GM12878 (cell line): ENCODE data around the gene SCN4A. TPM values are rescaled to one million over a fixed set of nuclear protein-coding genes. Genes with fewer than 3 reads are reported as not detected.

Experiments
- ATAC-seq: fragments of 200-7000 bp; cut with Tn5 transposase; 3 replicates; pipeline ENCODE4 v1.9.1; 2020; ENCODE audit warnings: mild to moderate bottlenecking, moderate library complexity
- BruUV-seq: library from RNA; stranded (reverse); fragments of 400-500 nt; replicated peaks from 2 replicates; lab custom pipeline; 2021; lab: Mats Ljungman, UMichigan
- CTCF ChIA-PET: fragments of 300-600 bp; sonication (Branson Sonifier 250); formaldehyde crosslinking; extraction: SDS; loops from one replicate; lab custom pipeline; 2021; ENCODE audit warnings: inconsistent platforms; lab: Yijun Ruan, JAX
- POLR2A ChIA-PET: fragments of 350-600 bp; formaldehyde crosslinking; extraction: SDS; loops from one replicate; lab custom pipeline; 2021; ENCODE audit warnings: inconsistent platforms; lab: Charles Lee
- RAD21 ChIA-PET: fragments of 300-600 bp; sonication (Branson Sonifier 250); formaldehyde crosslinking; loops from one replicate; lab custom pipeline; 2023; ENCODE audit warnings: antibody characterized with exemption; ENCODE audit not compliant: unreplicated experiment; lab: Charles Lee
- SMC1A ChIA-PET: fragments of 300-600 bp; sonication (Branson Sonifier 250); formaldehyde crosslinking; loops from one replicate; lab custom pipeline; 2023; ENCODE audit not compliant: unreplicated experiment, uncharacterized antibody; lab: Charles Lee
- DNase-seq: peaks from one replicate; pipeline ENCODE4 v3.0.0-alpha.2; 2011; ENCODE audit warnings: low read depth, low spot score
- FAIRE-seq: peaks from 3 replicates; lab custom pipeline; 2011; peaks lifted over from hg19 to GRCh38; lab: Jason Lieb, UNC
- H2AFZ ChIP-seq: 2 replicates; pipeline ENCODE4 v1.6.0; 2011; ENCODE audit warnings: low read depth, low read length, control low read depth; ENCODE audit not compliant: control insufficient read depth
- H3K27ac ChIP-seq: 2 replicates; pipeline ENCODE4 v1.5.1; 2011; ENCODE audit warnings: control low read depth; ENCODE audit not compliant: control insufficient read depth, insufficient read depth
- H3K27me3 ChIP-seq, 2 experiments: replicated peaks in 1 of 2; 2 replicates each; pipeline versions ENCODE4 v1.6.0 to v1.6.1; 2011; ENCODE audit warnings: low read length in 1 of 2; ENCODE audit not compliant: control insufficient read depth in 2 of 2, insufficient read depth in 2 of 2
- H3K36me3 ChIP-seq, 2 experiments: 2 replicates each; pipeline ENCODE4 v1.5.1; 2011; ENCODE audit warnings: low read length in 1 of 2; ENCODE audit not compliant: control insufficient read depth in 2 of 2, insufficient read depth in 2 of 2
- H3K4me1 ChIP-seq: 2 replicates; pipeline ENCODE4 v1.6.1; 2011; ENCODE audit warnings: mild to moderate bottlenecking, low read length, moderate library complexity, mixed read lengths; ENCODE audit not compliant: control insufficient read depth, insufficient read depth
- H3K4me2 ChIP-seq: 2 replicates; pipeline ENCODE4 v1.6.0; 2011; ENCODE audit warnings: control low read depth; ENCODE audit not compliant: control insufficient read depth, insufficient read depth
- H3K4me3 ChIP-seq: fragments of 200-600 bp; sonication (generic); 2 replicates; pipeline ENCODE4 v1.5.1; 2016
- H3K79me2 ChIP-seq: 2 replicates; pipeline ENCODE4 v1.6.0; 2011; ENCODE audit warnings: low read length; ENCODE audit not compliant: control insufficient read depth, insufficient read depth
- H3K9ac ChIP-seq: 2 replicates; pipeline ENCODE4 v1.8.0; 2011; ENCODE audit warnings: low read length, control low read depth, mixed read lengths; ENCODE audit not compliant: control insufficient read depth, insufficient read depth
- H3K9me3 ChIP-seq: replicated peaks from 3 replicates; pipeline ENCODE4 v1.5.1; 2011; ENCODE audit warnings: mild to moderate bottlenecking, low read length; ENCODE audit not compliant: control insufficient read depth, insufficient read depth
- H4K20me1 ChIP-seq: 2 replicates; pipeline ENCODE4 v1.6.0; 2011; ENCODE audit not compliant: control insufficient read depth, insufficient read depth
- BHLHE40 ChIP-seq, 2 experiments: fragments of 450-650 bp in 1 of 2; IDR thresholded peaks; 2 replicates each; pipeline ENCODE4 v1.6.1; 2011 to 2017; ENCODE audit warnings: low read depth in 2 of 2, borderline replicate concordance in 1 of 2, improper control_type of control experiment in 1 of 2, low read length in 1 of 2, mild to moderate bottlenecking in 1 of 2
- CEBPB ChIP-seq, 2 experiments: fragments of 150-350 bp in 1 of 2; IDR thresholded peaks; 2 replicates each; pipeline ENCODE4 v1.6.1; 2012 to 2014; ENCODE audit warnings: low read depth in 2 of 2, low read length in 2 of 2, borderline replicate concordance in 1 of 2, inconsistent platforms in 1 of 2
- MTA3 ChIP-seq: IDR thresholded peaks from 2 replicates; pipeline ENCODE4 v1.6.1; 2012; ENCODE audit warnings: low read length, inconsistent platforms, borderline replicate concordance
- MYC ChIP-seq: IDR thresholded peaks from 2 replicates; pipeline ENCODE4 v1.6.1; 2011; ENCODE audit warnings: mild to moderate bottlenecking, low read length, moderate library complexity, inconsistent platforms; ENCODE audit not compliant: insufficient read depth, insufficient replicate concordance, insufficient read length, severe bottlenecking
- NR2C2 ChIP-seq: IDR thresholded peaks from 2 replicates; pipeline ENCODE4 v1.6.1; 2011; ENCODE audit warnings: borderline replicate concordance, low read depth; ENCODE audit not compliant: control insufficient read depth, insufficient read length
- PKNOX1 ChIP-seq: fragments of 450-650 bp; IDR thresholded peaks from 2 replicates; pipeline ENCODE4 v1.6.1; 2016; ENCODE audit warnings: mild to moderate bottlenecking
- REST ChIP-seq: IDR thresholded peaks from 2 replicates; pipeline ENCODE4 v1.6.1; 2012; ENCODE audit warnings: mild to moderate bottlenecking, low read depth, low read length
- SPI1 ChIP-seq: IDR thresholded peaks from 2 replicates; pipeline ENCODE4 v1.6.1; 2011; ENCODE audit warnings: low read depth, mild to moderate bottlenecking, low read length, moderate library complexity, borderline replicate concordance; ENCODE audit not compliant: insufficient read depth
- SREBF1 ChIP-seq: IDR thresholded peaks from 2 replicates; pipeline ENCODE4 v1.6.1; 2012; ENCODE audit warnings: mild to moderate bottlenecking, low read length
- TBL1XR1 ChIP-seq: IDR thresholded peaks from 2 replicates; pipeline ENCODE4 v1.6.1; 2012; ENCODE audit warnings: low read depth, low read length, improper control_type of control experiment
- USF2 ChIP-seq: IDR thresholded peaks from 2 replicates; pipeline ENCODE4 v1.6.1; 2011; ENCODE audit warnings: low read depth, low read length, improper control_type of control experiment, borderline replicate concordance
- ZSCAN29 ChIP-seq: fragments of 450-650 bp; IDR thresholded peaks from 2 replicates; pipeline ENCODE4 v1.6.1; 2017; ENCODE audit warnings: mild to moderate bottlenecking, moderate library complexity
- WGBS: methylation state at CpG from one replicate; pipeline ENCODE4 v1.1.6; 2016; ENCODE audit warnings: low lambda C conversion rate; ENCODE audit not compliant: insufficient replicate concordance, insufficient coverage; ENCODE audit errors: missing lambda C conversion rate; 5-methylcytosine and 5-hydroxymethylcytosine counted together
- in situ Hi-C: fragments of 300-500 bp; cut with MboI; formaldehyde crosslinking; loops from 9 replicates; pipeline ENCODE4 v1.14.3; 2018; ENCODE audit warnings: mixed read lengths
- intact Hi-C: fragments of 100-400 bp; cut with micrococcal nuclease; formaldehyde crosslinking; loops from one replicate; pipeline ENCODE4 v1.14.2; 2022; ENCODE audit not compliant: unreplicated experiment
- polyA plus RNA-seq, 11 experiments: library from polyadenylated mRNA; depleted of rRNA in 4 of 11; unstranded in 6 of 11; stranded (reverse) in 5 of 11; fragments of >200 nt; fragmentation: Nextera tagmentation in 4 of 11; fragmentation: Illumina TruSeq in 1 of 11; extraction: Ambion mirVana in 4 of 11; extraction: Trizol in 1 of 11; gene quantifications; 1 replicate in 1 of 11; 2 replicates in 10 of 11; pipeline versions ENCODE4 v1.2.1 to v1.2.3, GENCODE V29; 2011 to 2016; ENCODE audit warnings: inconsistent platforms in 2 of 11, missing spikeins in 2 of 11, low read depth in 1 of 11
- total RNA-seq, 4 experiments: library from RNA; depleted of rRNA in 3 of 4; stranded (reverse); fragments of >200 nt in 3 of 4; fragmentation: Illumina TruSeq in 1 of 4; extraction: Trizol in 1 of 4; gene quantifications; 2 replicates each; pipeline versions ENCODE4 v1.2.1 to v1.2.3, GENCODE V29; 2013 to 2021

Gene SCN4A
- total and polyA plus RNA-seq, 10 of the 15 experiments (the other 5 are each of a cell fraction or from before 2014, with no cell fraction given), result under 0.01 to 0.15 (median 0.07) TPM; not detected in 4

GRCh38 chr17:64008830-64009229 lies 36.1 kb upstream of the SCN4A start:
- DNase-seq (no peak), ATAC-seq (no peak), FAIRE-seq (no peak)
- TF ChIP-seq BHLHE40 (IDR thresholded peaks at IDR 0.05; ENCODE audit: borderline replicate concordance in 1 of 2, low read depth in 2 of 2, low read length in 1 of 2), result no peak
- TF ChIP-seq REST, result no peak
- no peak for TF ChIP-seq CEBPB (IDR thresholded peaks at IDR 0.05; ENCODE audit: borderline replicate concordance in 1 of 2, low read depth in 2 of 2, low read length in 2 of 2)
- no peak for TF ChIP-seq NR2C2
- TF ChIP-seq ZSCAN29, result no peak
- TF ChIP-seq PKNOX1, result no peak
- no peak for TF ChIP-seq SPI1
- TF ChIP-seq TBL1XR1, result no peak
- no peak for TF ChIP-seq USF2
- no peak for TF ChIP-seq MTA3
- no peak for TF ChIP-seq MYC
- no peak for TF ChIP-seq SREBF1
- H3K27ac ChIP-seq, result no peak overlapping the region
- peaks cover 8 to 11% of the 10 kb centered on the region in 2 experiments; a peak in 3 of 4 replicates for H3K36me3 ChIP-seq
- no peak overlapping the region for H3K4me2 ChIP-seq
- in situ Hi-C loops, result no loop called here
- ChIA-PET CTCF (interaction anchor here (1.0 to 1.7 kb wide), 4 partner anchors 16 to 125 kb away, joined by 3 to 6 read pairs (median 4); no protein-coding TSS in a partner anchor), RAD21 (interaction anchor here (0.8 kb wide), 1 partner anchor 23 kb away, joined by 3 read pairs; no protein-coding TSS in a partner anchor), POLR2A (interaction anchor here (0.5 kb wide), 1 partner anchor 95 kb away, joined by 3 read pairs; no protein-coding TSS in a partner anchor), SMC1A (no interaction called here)
- peaks cover 17% of the 10 kb centered on the region for H3K79me2 ChIP-seq
- no peak overlapping the region for H2AFZ ChIP-seq
- intact Hi-C loops, result no loop called here
- no peaks in the 10 kb centered on the region for H3K4me1 ChIP-seq
- H3K9ac ChIP-seq, result no peak overlapping the region
- no peaks in the 10 kb centered on the region for H3K27me3 ChIP-seq
- no TSS peak for BruUV-seq
- no peaks in the 10 kb centered on the region; the same call in 2 of the 3 replicates for H3K9me3 ChIP-seq
- WGBS, result 84% methylated on average over 4 of the region's 4 CpGs
- no peaks in the 10 kb centered on the region for H4K20me1 ChIP-seq
- H3K4me3 ChIP-seq, result no peak overlapping the region
